Keratinocyte (primary cell): ENCODE measurements around the gene LRP1B.

Experiments
- CTCF ChIP-seq, 3 experiments: IDR thresholded peaks in 1 of 3; conservative IDR thresholded peaks in 1 of 3; optimal IDR thresholded peaks in 1 of 3; 2 replicates in 2 of 3; 3 replicates in 1 of 3; pipeline versions ENCODE3 to v1.5.1; 2011; ENCODE audit warnings: low read length in 3 of 3, mild to moderate bottlenecking in 3 of 3, moderate library complexity in 2 of 3, control low read depth in 1 of 3, inconsistent platforms in 1 of 3; ENCODE audit not compliant: insufficient read depth in 2 of 3; ENCODE audit errors: extremely low read depth in 1 of 3
- EZH2 ChIP-seq: IDR thresholded peaks from one replicate; pipeline ENCODE4 v1.6.1; 2012; ENCODE audit warnings: inconsistent platforms, mild to moderate bottlenecking, low read length, moderate library complexity

- TF ChIP-seq EZH2 = no peak
- TF ChIP-seq CTCF (optimal IDR thresholded peaks at IDR 0.05 in 1 of 3, IDR thresholded peaks at IDR 0.05 in 1 of 3, conservative IDR thresholded peaks at IDR 0.05 in 1 of 3; ENCODE audit: extremely low read depth in 1 of 3, insufficient read depth in 2 of 3, low read length in 3 of 3) = no peak
Measured at GRCh38 chr2:142044197-142044596, 86.6 kb downstream of the LRP1B start.
